K562 (cell line): ENCODE measurements around the gene ARFGEF2. TPM values are rescaled to one million over a fixed set of nuclear protein-coding genes. Genes with fewer than 3 reads are reported as not detected.
A peak's percentile ranks its signal among the peaks of the same experiment; 100 is the strongest.

Experiments used
- ATAC-seq: fragments of 200-7000 bp; cut with Tn5 transposase; 3 replicates; pipeline ENCODE4 v1.9.1; 2020; ENCODE audit warnings: moderate library complexity
- BruUV-seq: library from RNA; stranded (reverse); fragments of 400-500 nt; replicated peaks from 2 replicates; lab custom pipeline; 2021; lab: Mats Ljungman, UMichigan
- CTCF ChIA-PET: fragments of 300-600 bp; formaldehyde crosslinking; extraction: SDS; loops from one replicate; lab custom pipeline; 2021; ENCODE audit warnings: low intra/inter-chr PET ratio; lab: Yijun Ruan, JAX
- POLR2A ChIA-PET: fragments of 300-600, 350-650 bp; sonication (Branson Sonifier 250); formaldehyde crosslinking; extraction: SDS; loops from one replicate; lab custom pipeline; 2021; ENCODE audit warnings: antibody characterized with exemption, inconsistent platforms; lab: Yijun Ruan, JAX
- DNase-seq, 4 experiments: peaks; one replicate each; pipeline versions ENCODE4 v3.0.0 to v3.0.0-alpha.2; 2011 to 2018; ENCODE audit warnings: low spot score in 3 of 4, mixed read lengths in 3 of 4; ENCODE audit errors: extremely low read depth in 1 of 4
- FAIRE-seq: peaks from 2 replicates; lab custom pipeline; 2011; peaks lifted over from hg19 to GRCh38; lab: Jason Lieb, UNC
- H2AFZ ChIP-seq: 2 replicates; pipeline ENCODE4 v1.6.0; 2011; ENCODE audit warnings: low read depth, low read length, control low read depth, inconsistent platforms
- H3K27ac ChIP-seq: fragments of 200-600 bp; 3 replicates; pipeline ENCODE4 v1.8.0; 2011; ENCODE audit warnings: low read depth, mild to moderate bottlenecking, control low read depth, inconsistent platforms, low read length, moderate library complexity, mixed read lengths; ENCODE audit errors: extremely low read depth
- H3K27me3 ChIP-seq, 2 experiments: fragments of 300-600 bp in 1 of 2; 2 replicates in 1 of 2; 3 replicates in 1 of 2; pipeline versions ENCODE4 v1.6.0 to v1.8.0; 2011; ENCODE audit warnings: inconsistent platforms in 2 of 2, low read length in 2 of 2, mild to moderate bottlenecking in 1 of 2, mixed read lengths in 1 of 2, moderate library complexity in 1 of 2; ENCODE audit not compliant: control insufficient read depth in 2 of 2, insufficient read depth in 2 of 2
- H3K36me3 ChIP-seq: fragments of 300-600 bp; 3 replicates; pipeline ENCODE4 v1.8.0; 2011; ENCODE audit warnings: mild to moderate bottlenecking, low read length, inconsistent platforms; ENCODE audit not compliant: control insufficient read depth, insufficient read depth
- H3K4me1 ChIP-seq, 2 experiments: fragments of 200-600 bp in 1 of 2; replicated peaks in 1 of 2; 2 replicates in 1 of 2; 3 replicates in 1 of 2; pipeline versions ENCODE4 v1.5.1 to v1.8.0; 2011; ENCODE audit warnings: inconsistent platforms in 2 of 2, low read length in 2 of 2, mild to moderate bottlenecking in 1 of 2, mixed read lengths in 1 of 2, moderate library complexity in 1 of 2; ENCODE audit not compliant: control insufficient read depth in 2 of 2, insufficient read depth in 2 of 2
- H3K4me2 ChIP-seq: 2 replicates; pipeline ENCODE4 v1.6.1; 2011; ENCODE audit warnings: low read length, control low read depth, inconsistent platforms, mixed read lengths; ENCODE audit not compliant: insufficient read depth
- H3K4me3 ChIP-seq: fragments of 200-600 bp; sonication (generic), shearing (Covaris generic); 2 replicates; pipeline ENCODE4 v1.5.1; 2016; ENCODE audit warnings: control low read depth, inconsistent platforms
- H3K79me2 ChIP-seq: fragments of 200-600 bp; 3 replicates; pipeline ENCODE4 v1.8.0; 2011; ENCODE audit warnings: low read length, inconsistent platforms; ENCODE audit not compliant: control insufficient read depth, insufficient read depth
- H3K9ac ChIP-seq, 2 experiments: 2 replicates each; pipeline versions ENCODE4 v1.6.0 to v1.6.1; 2011; ENCODE audit warnings: low read depth in 2 of 2, low read length in 2 of 2, control low read depth in 1 of 2, inconsistent platforms in 1 of 2, mild to moderate bottlenecking in 1 of 2, mixed read lengths in 1 of 2; ENCODE audit not compliant: insufficient read depth in 1 of 2
- H3K9me1 ChIP-seq: one replicate; pipeline ENCODE4 v1.6.0; 2011; ENCODE audit warnings: inconsistent platforms, mild to moderate bottlenecking, low read length, moderate library complexity; ENCODE audit not compliant: control insufficient read depth, insufficient read depth
- H3K9me3 ChIP-seq: replicated peaks from 2 replicates; pipeline ENCODE4 v1.5.1; 2011; ENCODE audit warnings: low read depth, low read length, inconsistent platforms; ENCODE audit not compliant: control insufficient read depth, insufficient read depth
- H4K20me1 ChIP-seq: replicated peaks from 2 replicates; pipeline ENCODE4 v1.6.1; 2011; ENCODE audit warnings: low read length, inconsistent platforms, mixed read lengths; ENCODE audit not compliant: control insufficient read depth, insufficient read depth
- ARID4B ChIP-seq: sonication (generic); formaldehyde crosslinking; IDR thresholded peaks from 2 replicates; pipeline ENCODE4 v1.8.0; 2022; ENCODE audit warnings: mild to moderate bottlenecking, missing genetic modification reagents
- DDX20 ChIP-seq: fragments of 450-650 bp; IDR thresholded peaks from 2 replicates; pipeline ENCODE4 v1.6.1; 2016; ENCODE audit warnings: missing genetic modification characterization, low read depth, mild to moderate bottlenecking, missing compliant biosample characterization, moderate library complexity
- FOXO4 ChIP-seq: fragments of 450-650 bp; formaldehyde crosslinking; IDR thresholded peaks from 2 replicates; pipeline ENCODE4 v1.4.0; 2020; ENCODE audit warnings: mild to moderate bottlenecking, moderate library complexity
- GTF2F1 ChIP-seq: IDR thresholded peaks from 2 replicates; pipeline ENCODE4 v1.6.1; 2011; ENCODE audit warnings: low read depth, low read length, improper control_type of control experiment
- LEF1 ChIP-seq: fragments of 450-650 bp; IDR thresholded peaks from 2 replicates; pipeline ENCODE4 v1.6.1; 2016; ENCODE audit warnings: mild to moderate bottlenecking
- MITF ChIP-seq: IDR thresholded peaks from 2 replicates; pipeline ENCODE4 v1.6.1; 2014; ENCODE audit warnings: antibody characterized with exemption
- NBN ChIP-seq: fragments of 450-650 bp; IDR thresholded peaks from 2 replicates; pipeline ENCODE4 v1.6.1; 2016; ENCODE audit warnings: low read depth, mild to moderate bottlenecking
- STAT5A ChIP-seq: IDR thresholded peaks from 2 replicates; pipeline ENCODE4 v1.6.1; 2012; ENCODE audit warnings: low read length, inconsistent platforms, borderline replicate concordance
- TSC22D4 ChIP-seq: fragments of 450-650 bp; IDR thresholded peaks from 2 replicates; pipeline ENCODE4 v1.6.1; 2016; ENCODE audit warnings: missing genetic modification characterization, missing biosample characterization, control low read depth
- ZBTB34 ChIP-seq: fragments of 250-450 bp; sonication (Bioruptor Pico); IDR thresholded peaks from 2 replicates; pipeline ENCODE4 v1.8.0; 2021; ENCODE audit warnings: mild to moderate bottlenecking, moderate library complexity
- ZNF431 ChIP-seq: sonication (generic); formaldehyde crosslinking; IDR thresholded peaks from 2 replicates; pipeline ENCODE4 v1.8.0; 2022; ENCODE audit warnings: mild to moderate bottlenecking, missing genetic modification reagents
- ZNF507 ChIP-seq: conservative IDR thresholded peaks from 2 replicates; pipeline ENCODE4 v1.6.1; 2017; ENCODE audit warnings: missing genetic modification characterization, missing compliant biosample characterization
- WGBS: fragments of 100-300 bp; shearing (Covaris generic); methylation state at CpG from one replicate; pipeline ENCODE4 v1.1.6; 2016; ENCODE audit warnings: low coverage, mixed read lengths; ENCODE audit not compliant: insufficient coverage; ENCODE audit errors: missing lambda C conversion rate; 5-methylcytosine and 5-hydroxymethylcytosine counted together
- in situ Hi-C: fragments of 300-500 bp; cut with MboI; formaldehyde crosslinking; loops from 4 replicates; pipeline ENCODE4 v1.15.0; 2018; ENCODE audit warnings: inconsistent platforms, mixed read lengths
- intact Hi-C: fragments of 100-400 bp; cut with micrococcal nuclease; formaldehyde crosslinking; loops from 2 replicates; pipeline ENCODE4 v1.14.2; 2022
- polyA plus RNA-seq, 8 experiments: library from polyadenylated mRNA; depleted of rRNA in 4 of 8; stranded (reverse) in 5 of 8; unstranded in 3 of 8; fragments of >200 nt; fragmentation: Nextera tagmentation in 2 of 8; fragmentation: Illumina TruSeq in 1 of 8; extraction: Ambion mirVana in 2 of 8; extraction: Trizol in 1 of 8; gene quantifications; 2 replicates each; pipeline versions ENCODE4 v1.2.1 to v1.2.3, GENCODE V29; 2011 to 2014; ENCODE audit warnings: inconsistent platforms in 1 of 8, missing spikeins in 1 of 8
- total RNA-seq, 7 experiments: library from RNA; depleted of rRNA in 6 of 7; stranded (reverse); fragments of >200 nt in 6 of 7; fragmentation: Illumina TruSeq in 2 of 7; extraction: Trizol in 2 of 7; gene quantifications; 2 replicates each; pipeline versions ENCODE4 v1.2.1 to v1.2.3, GENCODE V29; 2011 to 2021; ENCODE audit warnings: low replicate concordance in 1 of 7
- TF ChIP-seq, protein P1 (sequence below): fragments of 450-650 bp; IDR thresholded peaks from 2 replicates; pipeline ENCODE4 v1.6.1; 2018; ENCODE audit warnings: mild to moderate bottlenecking, low read depth; ENCODE audit not compliant: partially characterized antibody

ARFGEF2 gene
- total and polyA plus RNA-seq, 9 of the 15 experiments (the other 6 are each of a cell fraction or from before 2014, with no cell fraction given): 4.2 to 18.8 (median 13.7) TPM

DNA sequence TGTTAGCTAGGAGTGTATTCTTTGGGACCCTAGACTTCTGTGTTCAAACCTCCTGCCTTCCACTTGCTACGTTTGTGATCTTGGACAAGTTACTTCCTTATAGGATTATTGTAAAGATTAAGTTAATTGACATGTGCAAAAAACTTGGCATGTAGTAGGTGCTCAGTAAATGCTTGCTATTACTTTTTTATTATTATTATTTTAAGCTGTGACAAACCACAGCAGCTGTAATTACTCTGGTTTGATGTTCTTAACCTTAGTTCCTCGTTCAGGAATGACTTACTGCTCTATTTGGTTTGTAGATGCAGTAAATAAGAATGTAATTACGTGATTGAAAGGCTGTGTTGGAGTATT lies 3.2 kb downstream of the ARFGEF2 start:
- no peaks in the 10 kb centered on the region for H3K9me3 ChIP-seq
- ChIA-PET CTCF (no interaction called here), POLR2A (interaction anchor here (0.8 kb wide), 2 partner anchors 46 to 166 kb away, joined by 3 to 7 read pairs; no protein-coding TSS in a partner anchor)
- peaks cover 70% of the 10 kb centered on the region for H3K79me2 ChIP-seq
- H2AFZ ChIP-seq: no peak overlapping the region
- H3K36me3 ChIP-seq: peaks cover 3% of the 10 kb centered on the region; the same call in 1 of the 3 replicates
- DNase-seq (no peak), ATAC-seq (no peak), FAIRE-seq (no peak)
- H3K9ac ChIP-seq: no peak overlapping the region
- H4K20me1 ChIP-seq: no peaks in the 10 kb centered on the region
- in situ Hi-C loops (no loop called here), intact Hi-C loops (loop anchor here (5.0 kb wide), 1 partner anchor 263 kb away; the partner anchor contains the start of gene STAU1)
- H3K4me2 ChIP-seq: peak overlapping the region; percentile 44; the same call in 1 of the 2 replicates
- no TSS peak for BruUV-seq
- 46% methylated on average over 3 of the region's 3 CpGs for WGBS
- no peak overlapping the region; the same call in 2 of the 3 replicates for H3K27ac ChIP-seq
- no peaks in the 10 kb centered on the region for H3K9me1 ChIP-seq
- no peaks in the 10 kb centered on the region for H3K27me3 ChIP-seq
- H3K4me1 ChIP-seq: peaks cover 17 to 38% of the 10 kb centered on the region in 2 experiments; a peak in 4 of 5 replicates
- H3K4me3 ChIP-seq: no peak overlapping the region
- TF ChIP-seq TSC22D4 (tag) (no peak), STAT5A (no peak), ZBTB34 (CRISPR knock-in tag) (no peak), ZNF431 (CRISPR knock-in tag) (no peak), LEF1 (no peak), ARID4B (CRISPR knock-in tag) (no peak), ZNF507 (tag) (no peak), NBN (no peak), FOXO4 (no peak), MITF (no peak), DDX20 (tag) (no peak), GTF2F1 (no peak)
- TF ChIP-seq, protein P1, sequence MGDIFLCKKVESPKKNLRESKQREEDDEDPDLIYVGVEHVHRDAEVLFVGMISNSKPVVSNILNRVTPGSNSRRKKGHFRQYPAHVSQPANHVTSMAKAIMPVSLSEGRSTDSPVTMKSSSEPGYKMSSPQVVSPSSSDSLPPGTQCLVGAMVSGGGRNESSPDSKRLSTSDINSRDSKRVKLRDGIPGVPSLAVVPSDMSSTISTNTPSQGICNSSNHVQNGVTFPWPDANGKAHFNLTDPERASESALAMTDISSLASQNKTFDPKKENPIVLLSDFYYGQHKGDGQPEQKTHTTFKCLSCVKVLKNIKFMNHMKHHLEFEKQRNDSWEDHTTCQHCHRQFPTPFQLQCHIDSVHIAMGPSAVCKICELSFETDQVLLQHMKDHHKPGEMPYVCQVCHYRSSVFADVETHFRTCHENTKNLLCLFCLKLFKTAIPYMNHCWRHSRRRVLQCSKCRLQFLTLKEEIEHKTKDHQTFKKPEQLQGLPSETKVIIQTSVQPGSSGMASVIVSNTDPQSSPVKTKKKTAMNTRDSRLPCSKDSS: no peak
